ENCODE measurements around the gene TSPAN18.

TSPAN18 gene

GRCh38 chr11:44684859-44685281 is 41.9 kb upstream of the TSPAN18 start:
- peaks cover 3 to 9% of the 10 kb centered on the region in 2 donors for H3K4me1 ChIP-seq (ENCODE audit: control insufficient read depth in 2 of 2, insufficient read depth in 1 of 2, low read depth in 1 of 2, low read length in 2 of 2)
- peaks cover 0 to 3% of the 10 kb centered on the region in 2 donors for H3K9me3 ChIP-seq (replicated peaks in 1 of 2; ENCODE audit: control insufficient read depth in 2 of 2, insufficient read depth in 1 of 2, low read depth in 1 of 2, low read length in 2 of 2)
- no peak overlapping the region for H2BK15ac ChIP-seq (ENCODE audit: low read length)
- H3K18ac ChIP-seq (ENCODE audit: low read length) = no peak overlapping the region
- no peak overlapping the region for H3K4me2 ChIP-seq (ENCODE audit: insufficient read depth, low read length, poor library complexity, severe bottlenecking)
- H3K9ac ChIP-seq (ENCODE audit: low read depth, low read length, poor library complexity) = no peak overlapping the region
- H2AK5ac ChIP-seq (ENCODE audit: low read depth, low read length) = no peak overlapping the region
- no peak overlapping the region for H3K4ac ChIP-seq (ENCODE audit: low read length)
- no peak overlapping the region for H3K23ac ChIP-seq (ENCODE audit: low read depth, low read length, poor library complexity)
- no peak overlapping the region for H3K4me3 ChIP-seq (ENCODE audit: low read length in 2 of 2)
- H3K14ac ChIP-seq (ENCODE audit: low read length) = no peak overlapping the region
- peaks cover 0 to 9% (median 0%) of the 10 kb centered on the region in 3 experiments for H3K27me3 ChIP-seq (ENCODE audit: control insufficient read depth in 3 of 3, insufficient read depth in 3 of 3, low read depth in 1 of 3, low read length in 3 of 3)
- no peaks in the 10 kb centered on the region for H3K79me1 ChIP-seq (ENCODE audit: low read depth, low read length)
- no peak overlapping the region for H2AFZ ChIP-seq (ENCODE audit: low read length)
- H3K27ac ChIP-seq (replicated peaks; ENCODE audit: low read length) = no peak overlapping the region
- H4K91ac ChIP-seq (ENCODE audit: low read depth, low read length, poor library complexity) = no peak overlapping the region
- H2BK5ac ChIP-seq (ENCODE audit: low read length) = no peak overlapping the region
- no CpG with 5 or more reads among the region's 10 CpGs for WGBS, 2 donors (ENCODE audit: extremely low coverage in 2 of 2, insufficient read length in 2 of 2, insufficient replicate concordance in 1 of 2)
- H2BK12ac ChIP-seq (ENCODE audit: low read length) = no peak overlapping the region
- H4K8ac ChIP-seq (ENCODE audit: low read depth, low read length) = no peak overlapping the region
- no peaks in the 10 kb centered on the region for H3K36me3 ChIP-seq (replicated peaks in 1 of 2; ENCODE audit: control insufficient read depth in 2 of 2, insufficient read depth in 2 of 2, low read length in 2 of 2)
- H2BK120ac ChIP-seq (ENCODE audit: low read depth, low read length) = no peak overlapping the region
- no peak for DNase-seq (ENCODE audit: low spot score)

GRCh38 chr11:44687388-44687787 is 39.4 kb upstream of the TSPAN18 start:
- H2AK5ac ChIP-seq (ENCODE audit: low read depth, low read length) = no peak overlapping the region
- H4K8ac ChIP-seq (ENCODE audit: low read depth, low read length) = no peak overlapping the region
- no peak overlapping the region for H2BK12ac ChIP-seq (ENCODE audit: low read length)
- H3K18ac ChIP-seq (ENCODE audit: low read length) = no peak overlapping the region
- H2BK5ac ChIP-seq (ENCODE audit: low read length) = no peak overlapping the region
- H3K23ac ChIP-seq (ENCODE audit: low read depth, low read length, poor library complexity) = no peak overlapping the region
- no peaks in the 10 kb centered on the region for H3K36me3 ChIP-seq (replicated peaks in 1 of 2; ENCODE audit: control insufficient read depth in 2 of 2, insufficient read depth in 2 of 2, low read length in 2 of 2)
- H3K14ac ChIP-seq (ENCODE audit: low read length) = no peak overlapping the region
- WGBS, 2 donors (ENCODE audit: extremely low coverage in 2 of 2, insufficient read length in 2 of 2, insufficient replicate concordance in 1 of 2) = no CpG with 5 or more reads among the region's 4 CpGs
- H3K4ac ChIP-seq (ENCODE audit: low read length) = no peak overlapping the region
- H3K27ac ChIP-seq (replicated peaks; ENCODE audit: low read length) = no peak overlapping the region
- H3K9ac ChIP-seq (ENCODE audit: low read depth, low read length, poor library complexity) = no peak overlapping the region
- H2BK120ac ChIP-seq (ENCODE audit: low read depth, low read length) = no peak overlapping the region
- no peak overlapping the region for H3K4me3 ChIP-seq (ENCODE audit: low read length in 2 of 2)
- H3K4me1 ChIP-seq (ENCODE audit: control insufficient read depth in 2 of 2, insufficient read depth in 1 of 2, low read depth in 1 of 2, low read length in 2 of 2) = peaks cover 3 to 7% of the 10 kb centered on the region in 2 donors
- H3K27me3 ChIP-seq (ENCODE audit: control insufficient read depth in 3 of 3, insufficient read depth in 3 of 3, low read depth in 1 of 3, low read length in 3 of 3) = peaks cover 0 to 9% (median 0%) of the 10 kb centered on the region in 3 experiments
- no peak overlapping the region for H2BK15ac ChIP-seq (ENCODE audit: low read length)
- no peak overlapping the region for H3K4me2 ChIP-seq (ENCODE audit: insufficient read depth, low read length, poor library complexity, severe bottlenecking)
- H2AFZ ChIP-seq (ENCODE audit: low read length) = no peak overlapping the region
- peaks cover 0 to 3% of the 10 kb centered on the region in 2 donors for H3K9me3 ChIP-seq (replicated peaks in 1 of 2; ENCODE audit: control insufficient read depth in 2 of 2, insufficient read depth in 1 of 2, low read depth in 1 of 2, low read length in 2 of 2)
- no peaks in the 10 kb centered on the region for H3K79me1 ChIP-seq (ENCODE audit: low read depth, low read length)
- DNase-seq (ENCODE audit: low spot score) = no peak
- no peak overlapping the region for H4K91ac ChIP-seq (ENCODE audit: low read depth, low read length, poor library complexity)

DNA sequence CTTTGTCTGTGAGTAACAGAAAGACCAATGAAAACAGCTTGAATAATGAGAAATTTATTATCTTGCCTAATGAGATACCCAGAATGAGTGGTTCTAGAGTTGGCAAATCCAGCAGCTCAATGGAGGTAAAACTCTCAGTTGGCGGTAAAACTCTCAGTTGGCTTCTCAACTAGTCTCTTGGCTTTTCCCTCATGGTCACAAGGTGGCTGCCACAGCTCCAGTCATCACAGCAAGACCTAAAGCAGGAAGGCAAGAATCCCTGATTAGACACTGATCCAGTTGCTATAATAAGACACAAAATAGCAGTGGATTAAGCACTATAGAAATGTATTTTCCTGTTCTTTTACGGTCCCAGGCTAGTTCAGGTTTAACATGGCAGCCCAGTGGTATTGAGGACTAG is 37.5 kb upstream of the TSPAN18 start:
- Histone ChIP-seq H3K36me3 (replicated peaks in 1 of 2; ENCODE audit: control insufficient read depth in 2 of 2, insufficient read depth in 2 of 2, low read length in 2 of 2) (no peaks in the 10 kb centered on the region), H3K4me1 (ENCODE audit: control insufficient read depth in 2 of 2, insufficient read depth in 1 of 2, low read depth in 1 of 2, low read length in 2 of 2) (peaks cover 3 to 9% of the 10 kb centered on the region in 2 donors), H2BK120ac (ENCODE audit: low read depth, low read length) (no peak overlapping the region), H2BK12ac (ENCODE audit: low read length) (no peak overlapping the region), H3K4me3 (ENCODE audit: low read length in 2 of 2) (no peak overlapping the region), H2BK5ac (ENCODE audit: low read length) (no peak overlapping the region), H3K9me3 (replicated peaks in 1 of 2; ENCODE audit: control insufficient read depth in 2 of 2, insufficient read depth in 1 of 2, low read depth in 1 of 2, low read length in 2 of 2) (peaks cover 0 to 3% of the 10 kb centered on the region in 2 donors), H4K91ac (ENCODE audit: low read depth, low read length, poor library complexity) (no peak overlapping the region), H3K4me2 (ENCODE audit: insufficient read depth, low read length, poor library complexity, severe bottlenecking) (no peak overlapping the region), H2AFZ (ENCODE audit: low read length) (no peak overlapping the region), H3K9ac (ENCODE audit: low read depth, low read length, poor library complexity) (no peak overlapping the region), H3K18ac (ENCODE audit: low read length) (no peak overlapping the region), H4K8ac (ENCODE audit: low read depth, low read length) (no peak overlapping the region), H3K79me1 (ENCODE audit: low read depth, low read length) (no peaks in the 10 kb centered on the region), H2BK15ac (ENCODE audit: low read length) (no peak overlapping the region), H3K23ac (ENCODE audit: low read depth, low read length, poor library complexity) (no peak overlapping the region), H3K14ac (ENCODE audit: low read length) (no peak overlapping the region), H3K27ac (replicated peaks; ENCODE audit: low read length) (no peak overlapping the region), H3K4ac (ENCODE audit: low read length) (no peak overlapping the region), H3K27me3 (ENCODE audit: control insufficient read depth in 3 of 3, insufficient read depth in 3 of 3, low read depth in 1 of 3, low read length in 3 of 3) (peaks cover 0 to 13% (median 0%) of the 10 kb centered on the region in 3 experiments), H2AK5ac (ENCODE audit: low read depth, low read length) (no peak overlapping the region)
- no peak for DNase-seq (ENCODE audit: low spot score)
- WGBS, 2 donors (ENCODE audit: extremely low coverage in 2 of 2, insufficient read length in 2 of 2, insufficient replicate concordance in 1 of 2) = no CpG with 5 or more reads among the region's 2 CpGs

DNA sequence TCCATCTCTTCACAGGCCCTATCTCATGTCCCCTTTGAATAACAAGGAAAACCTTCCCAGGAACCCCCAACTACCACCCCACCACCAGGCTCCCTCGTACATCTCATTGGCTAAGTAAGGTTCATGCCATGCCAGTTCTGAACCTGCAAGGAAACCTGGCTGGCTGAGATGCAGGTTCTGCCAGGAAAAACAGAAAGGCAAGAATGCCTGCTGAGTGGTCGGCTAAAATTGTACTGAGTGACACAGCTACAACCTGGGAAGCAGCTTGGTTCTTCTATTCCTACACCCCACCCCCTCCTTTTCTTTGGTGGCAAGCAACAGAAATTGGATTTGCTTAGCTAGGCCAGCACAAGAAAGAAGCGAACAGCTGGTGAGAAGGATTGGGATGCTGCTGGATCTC is 36.1 kb upstream of the TSPAN18 start:
- H3K4me1 ChIP-seq (ENCODE audit: control insufficient read depth in 2 of 2, insufficient read depth in 1 of 2, low read depth in 1 of 2, low read length in 2 of 2) = peaks cover 0 to 13% of the 10 kb centered on the region in 2 donors

More for the DNA sequence above, 36.1 kb upstream of the TSPAN18 start:
- H2AFZ ChIP-seq (ENCODE audit: low read length) = no peak overlapping the region
- H3K4ac ChIP-seq (ENCODE audit: low read length) = no peak overlapping the region
- no peak overlapping the region for H4K8ac ChIP-seq (ENCODE audit: low read depth, low read length)
- no peak overlapping the region for H3K23ac ChIP-seq (ENCODE audit: low read depth, low read length, poor library complexity)
- H2BK5ac ChIP-seq (ENCODE audit: low read length) = no peak overlapping the region
- no peak for DNase-seq (ENCODE audit: low spot score)
- H3K27me3 ChIP-seq (ENCODE audit: control insufficient read depth in 3 of 3, insufficient read depth in 3 of 3, low read depth in 1 of 3, low read length in 3 of 3) = peaks cover 0 to 13% (median 0%) of the 10 kb centered on the region in 3 experiments
- H3K79me1 ChIP-seq (ENCODE audit: low read depth, low read length) = no peaks in the 10 kb centered on the region
- H3K4me3 ChIP-seq (ENCODE audit: low read length in 2 of 2) = no peak overlapping the region
- no peak overlapping the region for H4K91ac ChIP-seq (ENCODE audit: low read depth, low read length, poor library complexity)
- WGBS, 2 donors (ENCODE audit: extremely low coverage in 2 of 2, insufficient read length in 2 of 2, insufficient replicate concordance in 1 of 2) = no CpG with 5 or more reads among the region's 3 CpGs
- H3K36me3 ChIP-seq (replicated peaks in 1 of 2; ENCODE audit: control insufficient read depth in 2 of 2, insufficient read depth in 2 of 2, low read length in 2 of 2) = no peaks in the 10 kb centered on the region
- no peak overlapping the region for H3K4me2 ChIP-seq (ENCODE audit: insufficient read depth, low read length, poor library complexity, severe bottlenecking)
- no peak overlapping the region for H2BK12ac ChIP-seq (ENCODE audit: low read length)
- peaks cover 0 to 3% of the 10 kb centered on the region in 2 donors for H3K9me3 ChIP-seq (replicated peaks in 1 of 2; ENCODE audit: control insufficient read depth in 2 of 2, insufficient read depth in 1 of 2, low read depth in 1 of 2, low read length in 2 of 2)
- H3K18ac ChIP-seq (ENCODE audit: low read length) = no peak overlapping the region
- H3K14ac ChIP-seq (ENCODE audit: low read length) = no peak overlapping the region
- H3K9ac ChIP-seq (ENCODE audit: low read depth, low read length, poor library complexity) = no peak overlapping the region
- H2BK120ac ChIP-seq (ENCODE audit: low read depth, low read length) = no peak overlapping the region
- H3K27ac ChIP-seq (replicated peaks; ENCODE audit: low read length) = no peak overlapping the region
- peak overlapping the region; percentile 58 for H2AK5ac ChIP-seq (ENCODE audit: low read depth, low read length)
- no peak overlapping the region for H2BK15ac ChIP-seq (ENCODE audit: low read length)
